KG1 (cell line): Measurements from ENCODE around the gene GRIN1.
"Not testable (repeated sequence)": the region's sequence is repeated elsewhere in the genome, so short reads cannot be mapped to it uniquely, and the experiment has no call there.

Experiments used
- DNase-seq: peaks from one replicate; lab custom pipeline; 2025; lab: John Stamatoyannopoulos, UW

Gene GRIN1

GRCh38 chr9:137128862-137129455 is 10.0 kb upstream of the GRIN1 start:
- DNase-seq = no peak

- DNase-seq = peak; percentile 83
Measured at GRCh38 chr9:137129456-137130175, 9.3 kb upstream of the GRIN1 start.

GRCh38 chr9:137130176-137130755 is 8.7 kb upstream of the GRIN1 start:
- DNase-seq = no peak

- no peak for DNase-seq
Measured at GRCh38 chr9:137134191-137134590, 4.8 kb upstream of the GRIN1 start.

GRCh38 chr9:137135154-137135553 is 3.8 kb upstream of the GRIN1 start:
- DNase-seq = not testable (repeated sequence)

GRCh38 chr9:137136261-137136880 is 2.6 kb upstream of the GRIN1 start:
- DNase-seq = no peak

- DNase-seq = no peak
Measured at GRCh38 chr9:137136881-137137607, 1.9 kb upstream of the GRIN1 start.

GRCh38 chr9:137138058-137138721 is 764 bp upstream of the GRIN1 start:
- DNase-seq = no peak

- DNase-seq = no peak
Measured at GRCh38 chr9:137139468-137140150, 655 bp downstream of the GRIN1 start.

- DNase-seq = no peak
Measured at GRCh38 chr9:137140151-137141012, 1.4 kb downstream of the GRIN1 start.

GRCh38 chr9:137141050-137141810 is 2.3 kb downstream of the GRIN1 start:
- DNase-seq = no peak

GRCh38 chr9:137141976-137142936 is 3.3 kb downstream of the GRIN1 start:
- no peak for DNase-seq

- no peak for DNase-seq
Measured at GRCh38 chr9:137143459-137143858, 4.5 kb downstream of the GRIN1 start.

GRCh38 chr9:137145731-137146526 is 7.0 kb downstream of the GRIN1 start:
- no peak for DNase-seq

- DNase-seq = no peak
Measured at GRCh38 chr9:137146527-137146918, 7.6 kb downstream of the GRIN1 start.

GRCh38 chr9:137147091-137147792 is 8.3 kb downstream of the GRIN1 start:
- no peak for DNase-seq

- no peak for DNase-seq
Measured at GRCh38 chr9:137147793-137148160, 8.8 kb downstream of the GRIN1 start.
